Measurements from ENCODE around the gene LRP11. TPM values are rescaled to one million over a fixed set of nuclear protein-coding genes. Genes with fewer than 3 reads are reported as not detected.

Gene LRP11
- total RNA-seq, 1 donor from 2014 or later, result 2.2 TPM

DNA sequence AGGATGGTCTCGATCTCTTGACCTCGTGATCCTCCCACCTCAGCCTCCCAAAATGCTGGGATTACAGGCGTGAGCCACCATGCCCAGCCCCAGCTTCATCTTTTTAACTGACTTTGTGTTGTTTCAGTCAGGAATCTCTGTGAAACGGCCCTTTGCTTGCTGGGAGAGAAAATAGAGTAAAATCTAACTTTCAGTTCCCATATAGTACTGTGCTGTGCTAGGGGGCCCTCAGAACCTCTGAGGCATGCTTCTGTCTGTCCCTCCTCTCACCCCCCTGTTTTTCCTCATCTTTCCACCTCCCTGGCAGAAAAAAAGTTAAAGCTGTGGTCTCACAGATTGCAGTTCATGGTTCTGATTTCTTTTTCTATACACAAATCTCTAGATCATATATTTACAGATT is 48.4 kb downstream of the LRP11 start:
- H3K36me3 Mint-ChIP-seq, result peaks cover 8% of the 10 kb centered on the region
- no peak overlapping the region for H3K4me3 Mint-ChIP-seq
- Histone ChIP-seq H3K4me3 (no peak overlapping the region), H3K36me3 (no peaks in the 10 kb centered on the region), H3K79me2 (ENCODE audit: low read depth) (no peaks in the 10 kb centered on the region), H3K27ac (no peak overlapping the region), H3K9me3 (ENCODE audit: low read depth) (no peaks in the 10 kb centered on the region), H3K27me3 (no peaks in the 10 kb centered on the region), H3K9ac (no peak overlapping the region), H3K4me2 (no peak overlapping the region), H4K20me1 (ENCODE audit: low read depth) (no peaks in the 10 kb centered on the region), H3K4me1 (no peaks in the 10 kb centered on the region), H3F3A (ENCODE audit: low read depth) (no peaks in the 10 kb centered on the region), H2AFZ (replicated peaks) (no peak overlapping the region)
- H3K27me3 Mint-ChIP-seq (ENCODE audit: insufficient read depth, low read depth), result peaks cover 2% of the 10 kb centered on the region
- no peaks in the 10 kb centered on the region for H3K4me1 Mint-ChIP-seq
- TF ChIP-seq EZH2 (IDR thresholded peaks at IDR 0.05), result no peak
- no peak for TF ChIP-seq EZH2phosphoT487 (IDR thresholded peaks at IDR 0.05)
- TF ChIP-seq, protein P1, sequence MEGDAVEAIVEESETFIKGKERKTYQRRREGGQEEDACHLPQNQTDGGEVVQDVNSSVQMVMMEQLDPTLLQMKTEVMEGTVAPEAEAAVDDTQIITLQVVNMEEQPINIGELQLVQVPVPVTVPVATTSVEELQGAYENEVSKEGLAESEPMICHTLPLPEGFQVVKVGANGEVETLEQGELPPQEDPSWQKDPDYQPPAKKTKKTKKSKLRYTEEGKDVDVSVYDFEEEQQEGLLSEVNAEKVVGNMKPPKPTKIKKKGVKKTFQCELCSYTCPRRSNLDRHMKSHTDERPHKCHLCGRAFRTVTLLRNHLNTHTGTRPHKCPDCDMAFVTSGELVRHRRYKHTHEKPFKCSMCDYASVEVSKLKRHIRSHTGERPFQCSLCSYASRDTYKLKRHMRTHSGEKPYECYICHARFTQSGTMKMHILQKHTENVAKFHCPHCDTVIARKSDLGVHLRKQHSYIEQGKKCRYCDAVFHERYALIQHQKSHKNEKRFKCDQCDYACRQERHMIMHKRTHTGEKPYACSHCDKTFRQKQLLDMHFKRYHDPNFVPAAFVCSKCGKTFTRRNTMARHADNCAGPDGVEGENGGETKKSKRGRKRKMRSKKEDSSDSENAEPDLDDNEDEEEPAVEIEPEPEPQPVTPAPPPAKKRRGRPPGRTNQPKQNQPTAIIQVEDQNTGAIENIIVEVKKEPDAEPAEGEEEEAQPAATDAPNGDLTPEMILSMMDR (IDR thresholded peaks at IDR 0.05), result no peak
- no peak for DNase-seq (ENCODE audit: low spot score)
- H3K9me3 Mint-ChIP-seq, result no peaks in the 10 kb centered on the region
- H3K27ac Mint-ChIP-seq, result no peak overlapping the region

DNA sequence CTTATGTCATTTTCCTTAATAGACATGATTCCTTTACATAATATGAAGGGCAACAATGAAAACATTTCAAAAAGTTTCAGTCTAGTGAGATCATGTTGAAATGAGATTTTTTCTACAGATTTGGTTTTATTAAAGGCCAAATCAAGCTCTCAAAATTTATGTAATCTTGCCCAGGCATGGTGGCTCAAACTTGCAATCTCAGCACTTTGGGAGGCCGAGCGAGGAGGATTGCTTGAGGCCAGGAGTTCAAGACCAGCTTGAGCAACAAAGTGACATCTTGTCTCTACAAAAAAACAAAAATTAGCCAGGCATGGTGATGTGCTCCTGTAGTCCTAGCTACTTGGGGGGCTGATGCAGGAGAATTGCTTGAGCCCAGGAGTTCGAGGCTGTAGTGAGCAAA is 50.8 kb downstream of the LRP11 start:
- Histone ChIP-seq H3F3A (ENCODE audit: low read depth) (no peaks in the 10 kb centered on the region), H3K4me1 (no peaks in the 10 kb centered on the region), H3K36me3 (no peaks in the 10 kb centered on the region), H3K27ac (no peak overlapping the region), H4K20me1 (ENCODE audit: low read depth) (no peaks in the 10 kb centered on the region), H3K27me3 (no peaks in the 10 kb centered on the region), H3K4me2 (no peak overlapping the region), H3K79me2 (ENCODE audit: low read depth) (no peaks in the 10 kb centered on the region), H2AFZ (replicated peaks) (no peak overlapping the region), H3K9ac (no peak overlapping the region), H3K9me3 (ENCODE audit: low read depth) (no peaks in the 10 kb centered on the region), H3K4me3 (no peak overlapping the region)
- peaks cover 6% of the 10 kb centered on the region for H3K36me3 Mint-ChIP-seq
- no peak overlapping the region for H3K4me3 Mint-ChIP-seq
- no peaks in the 10 kb centered on the region for H3K4me1 Mint-ChIP-seq
- no peak for TF ChIP-seq EZH2phosphoT487 (IDR thresholded peaks at IDR 0.05)
- no peak for TF ChIP-seq EZH2 (IDR thresholded peaks at IDR 0.05)
- TF ChIP-seq, protein P1 (IDR thresholded peaks at IDR 0.05), result no peak
- DNase-seq (ENCODE audit: low spot score), result no peak
- peaks cover 2% of the 10 kb centered on the region for H3K27me3 Mint-ChIP-seq (ENCODE audit: insufficient read depth, low read depth)
- no peaks in the 10 kb centered on the region for H3K9me3 Mint-ChIP-seq
- no peak overlapping the region for H3K27ac Mint-ChIP-seq

DNA sequence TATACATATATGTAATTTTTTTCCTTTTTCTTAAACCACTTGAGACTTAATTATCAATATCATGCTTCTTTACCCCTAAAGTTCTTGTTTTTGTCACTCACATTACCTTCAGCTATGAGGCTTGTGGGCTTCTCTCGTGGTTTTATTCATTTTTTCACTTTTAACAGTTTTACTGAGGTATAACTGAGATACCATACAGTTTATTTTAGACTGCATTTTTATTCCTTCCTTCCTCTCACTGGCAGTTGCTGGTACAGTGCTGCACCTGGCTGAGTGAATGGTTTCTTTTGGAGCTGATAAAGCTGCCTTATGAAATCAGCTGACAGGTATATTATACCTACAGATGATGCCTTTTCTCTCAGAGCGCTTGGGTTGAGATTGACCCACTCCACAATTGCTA is 54.4 kb downstream of the LRP11 start:
- Mint-ChIP-seq H3K4me1 (no peaks in the 10 kb centered on the region), H3K27ac (no peak overlapping the region), H3K27me3 (ENCODE audit: insufficient read depth, low read depth) (peaks cover 2% of the 10 kb centered on the region), H3K9me3 (no peaks in the 10 kb centered on the region), H3K36me3 (peaks cover 5% of the 10 kb centered on the region), H3K4me3 (no peak overlapping the region)
- no peak overlapping the region for H3K4me2 ChIP-seq
- H3K27ac ChIP-seq, result no peak overlapping the region
- no peaks in the 10 kb centered on the region for H3K36me3 ChIP-seq
- H3K9me3 ChIP-seq (ENCODE audit: low read depth), result no peaks in the 10 kb centered on the region
- H4K20me1 ChIP-seq (ENCODE audit: low read depth), result no peaks in the 10 kb centered on the region
- DNase-seq (ENCODE audit: low spot score), result no peak
- no peaks in the 10 kb centered on the region for H3K79me2 ChIP-seq (ENCODE audit: low read depth)
- H2AFZ ChIP-seq (replicated peaks), result no peak overlapping the region
- H3K9ac ChIP-seq, result no peak overlapping the region
- TF ChIP-seq EZH2 (IDR thresholded peaks at IDR 0.05), result no peak
- TF ChIP-seq EZH2phosphoT487 (IDR thresholded peaks at IDR 0.05), result no peak
- TF ChIP-seq, protein P1 (IDR thresholded peaks at IDR 0.05), result no peak
- no peaks in the 10 kb centered on the region for H3F3A ChIP-seq (ENCODE audit: low read depth)
- H3K4me3 ChIP-seq, result no peak overlapping the region
- H3K4me1 ChIP-seq, result no peaks in the 10 kb centered on the region
- H3K27me3 ChIP-seq, result no peaks in the 10 kb centered on the region

Measured in neural progenitor cell (in vitro differentiated cells).